Measurements from ENCODE around the gene DUXB.

GRCh38 chr16:75746359-75746758 lies 45.1 kb upstream of the DUXB start:
- TF ChIP-seq POLR2A (IDR thresholded peaks at IDR 0.05) (no peak), CTCF (IDR thresholded peaks at IDR 0.05) (no peak)

Data from thyroid gland (tissue), 4 donors.